Measurements from ENCODE around the gene HLTF. TPM values are rescaled to one million over a fixed set of nuclear protein-coding genes. Genes with fewer than 3 reads are reported as not detected.

HLTF gene
- polyA plus RNA-seq, 1 donor, result 19.3 TPM

GRCh38 chr3:149085828-149086231, 503 bp downstream of the HLTF start:
- DNase-seq, result no peak

GRCh38 chr3:149081772-149082171, 4.6 kb downstream of the HLTF start:
- no peak for DNase-seq

DNA sequence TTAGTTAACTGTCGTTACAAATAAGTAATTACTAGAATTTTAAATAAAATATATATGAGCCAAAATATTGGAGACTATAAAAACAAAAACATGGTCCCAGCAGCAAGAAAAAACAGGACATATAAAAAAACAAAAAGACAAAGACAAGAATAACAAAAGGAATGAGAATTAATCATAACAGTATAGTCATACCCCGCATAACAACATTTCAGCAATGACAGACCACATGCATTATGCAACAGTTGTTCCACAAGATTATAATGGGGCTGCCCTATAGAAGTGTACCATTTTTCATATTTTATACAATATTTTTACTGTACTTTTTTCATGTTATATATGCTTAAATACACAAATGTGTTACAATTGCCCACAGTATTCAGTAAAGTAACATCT, 5.6 kb downstream of the HLTF start:
- no peak for DNase-seq

- DNase-seq, result no peak
These were observed 6.2 kb downstream of the HLTF start for GRCh38 chr3:149080011-149080698.

DNA sequence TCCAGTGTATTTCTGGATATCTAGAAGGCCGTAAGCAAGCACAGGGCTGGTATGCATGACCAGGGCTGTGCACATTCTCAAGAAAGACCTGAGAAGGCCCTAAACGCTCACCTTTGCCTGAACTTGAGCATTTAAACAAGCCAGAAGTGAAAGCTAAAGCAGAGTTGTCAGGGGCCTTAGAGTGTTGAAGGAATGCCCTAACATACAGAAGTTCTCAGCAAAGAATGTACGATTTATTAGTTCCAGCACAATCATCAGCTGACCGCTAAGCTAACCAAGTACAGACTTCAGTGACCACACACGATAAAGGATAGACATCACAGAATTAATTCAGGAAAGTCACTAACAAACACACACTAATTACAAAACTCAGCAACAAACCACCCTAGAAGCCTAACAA, 8.7 kb downstream of the HLTF start:
- no peak for DNase-seq

- no peak for DNase-seq
These were observed 18.4 kb downstream of the HLTF start for GRCh38 chr3:149067883-149068282.

DNA sequence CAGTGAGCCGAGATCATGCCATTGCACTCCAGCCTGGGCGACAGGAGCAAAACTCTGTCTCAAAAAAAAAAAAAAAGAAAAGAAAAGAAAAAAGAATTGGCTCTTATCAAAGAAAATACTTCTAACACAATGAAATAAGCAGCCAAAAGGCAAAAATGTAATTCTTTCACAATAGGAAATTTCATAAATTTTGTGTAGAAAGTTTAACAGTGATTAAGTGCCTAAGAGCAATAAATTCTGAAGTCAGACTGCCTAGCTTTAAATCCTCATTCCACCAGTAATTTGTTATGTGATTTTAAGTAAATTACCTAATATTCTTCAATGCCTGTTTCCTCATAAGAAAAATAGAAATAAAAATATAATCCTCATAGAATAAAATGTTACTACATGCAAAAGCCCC, 24.6 kb downstream of the HLTF start:
- no peak for DNase-seq

GRCh38 chr3:149058602-149059001, 27.7 kb downstream of the HLTF start:
- no peak for DNase-seq

DNA sequence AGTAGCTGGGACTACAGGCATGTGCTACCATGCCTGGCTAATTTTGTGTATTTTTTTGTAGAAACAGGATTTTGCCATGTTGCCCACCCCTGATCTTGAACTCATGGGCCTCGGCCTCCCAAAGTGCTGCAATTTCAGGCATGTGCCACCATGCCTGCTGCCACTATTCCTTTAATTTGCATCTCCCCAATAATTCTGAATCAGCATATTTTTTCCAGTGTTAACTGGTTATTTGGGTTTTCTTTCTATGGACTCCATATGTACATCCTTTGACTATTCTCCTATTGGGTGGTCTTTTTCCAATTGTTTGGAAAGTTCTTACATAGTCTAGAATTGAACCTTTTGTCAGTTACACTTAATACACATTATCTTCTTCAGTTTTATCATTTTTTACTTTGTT, 28.1 kb downstream of the HLTF start:
- no peak for DNase-seq

DNA sequence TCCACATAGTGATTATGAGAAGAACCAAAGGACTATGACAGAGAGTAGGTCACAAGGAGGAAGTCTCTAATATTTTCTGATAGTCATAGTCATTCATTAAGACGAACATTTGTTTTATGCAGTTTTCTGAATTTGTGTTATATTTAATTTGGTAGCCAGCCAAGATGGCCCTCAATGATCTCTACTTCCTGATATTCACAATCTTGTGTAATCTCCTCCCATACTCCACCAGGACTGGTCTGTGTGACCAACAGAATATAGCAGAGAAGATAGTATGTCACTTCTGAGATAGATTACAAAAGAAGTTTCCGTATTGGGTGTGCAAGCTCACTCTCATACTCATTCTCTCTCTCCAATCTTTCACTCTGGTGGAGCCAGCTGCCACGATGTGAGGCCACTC, 30.8 kb downstream of the HLTF start:
- DNase-seq, result no peak

GRCh38 chr3:149044339-149045083, 41.8 kb downstream of the HLTF start:
- DNase-seq, result no peak

GRCh38 chr3:149042789-149043386, 43.4 kb downstream of the HLTF start:
- DNase-seq, result no peak

GRCh38 chr3:149038322-149038721, 48.0 kb downstream of the HLTF start:
- no peak for DNase-seq

DNA sequence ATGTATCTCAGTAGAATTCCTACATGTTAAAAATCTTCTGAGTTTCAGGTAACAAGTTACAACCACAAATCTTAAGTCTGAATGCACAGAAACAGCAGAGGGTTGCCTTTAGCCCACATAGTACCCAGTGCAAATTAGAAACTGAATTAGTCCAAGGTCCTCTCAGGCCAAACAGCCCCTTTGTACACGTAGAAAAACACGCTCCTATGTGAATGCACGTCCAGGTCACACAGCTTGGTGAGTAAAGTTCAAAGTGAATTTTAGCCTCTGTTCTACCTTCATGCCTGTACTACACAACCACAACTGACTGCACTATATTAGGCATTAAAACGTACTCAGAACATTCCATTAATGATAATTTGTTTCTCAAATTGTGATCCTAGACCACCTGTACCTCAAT, 48.6 kb downstream of the HLTF start:
- no peak for DNase-seq

- DNase-seq, result no peak
These were observed 55.2 kb downstream of the HLTF start for GRCh38 chr3:149031096-149031495.

DNA sequence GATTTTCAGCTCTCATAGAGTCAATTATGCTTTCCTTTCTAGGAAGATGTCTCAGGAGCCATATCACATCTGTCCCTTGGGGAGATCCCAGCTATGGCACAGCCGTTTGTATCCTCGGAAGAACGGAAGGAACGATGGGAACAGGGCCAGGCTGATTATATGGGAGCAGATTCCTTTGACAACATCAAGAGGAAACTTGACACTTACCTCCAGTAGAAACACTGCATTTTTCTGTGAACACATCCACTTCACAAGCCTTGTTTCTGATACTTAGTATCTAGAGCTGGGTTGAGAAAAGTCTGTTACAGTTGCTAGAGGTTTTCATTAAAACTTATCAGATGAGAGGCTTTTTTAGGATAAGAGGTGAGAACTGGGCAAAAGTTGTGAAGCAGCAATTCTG, 59.6 kb downstream of the HLTF start:
- no peak for DNase-seq

- DNase-seq, result no peak
These were observed 62.4 kb downstream of the HLTF start for GRCh38 chr3:149023951-149024350.

- DNase-seq, result no peak
These were observed 64.5 kb downstream of the HLTF start for GRCh38 chr3:149021830-149022229.

DNA sequence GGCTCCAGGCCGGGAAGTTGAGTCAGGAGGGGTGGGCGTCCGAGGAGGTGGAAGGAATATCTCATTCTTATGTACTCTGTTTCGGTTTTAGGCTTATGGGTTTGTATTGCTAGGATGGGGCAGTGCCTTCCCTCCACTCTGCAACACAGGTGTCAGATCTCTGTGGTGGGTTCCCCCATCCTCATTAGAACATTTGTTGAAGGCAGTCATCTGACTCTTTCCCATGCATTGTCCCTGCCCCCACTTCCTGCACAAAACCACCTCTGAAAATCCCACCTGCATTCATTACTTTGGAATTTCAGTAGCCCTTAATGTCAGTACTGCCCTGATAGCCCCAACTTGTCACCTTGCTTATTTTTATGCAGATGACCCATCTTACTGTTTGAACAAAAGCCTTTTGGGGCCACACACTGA, 65.5 kb downstream of the HLTF start:
- no peak for DNase-seq

GRCh38 chr3:149020196-149020838, 66.0 kb downstream of the HLTF start:
- DNase-seq, result no peak

DNA sequence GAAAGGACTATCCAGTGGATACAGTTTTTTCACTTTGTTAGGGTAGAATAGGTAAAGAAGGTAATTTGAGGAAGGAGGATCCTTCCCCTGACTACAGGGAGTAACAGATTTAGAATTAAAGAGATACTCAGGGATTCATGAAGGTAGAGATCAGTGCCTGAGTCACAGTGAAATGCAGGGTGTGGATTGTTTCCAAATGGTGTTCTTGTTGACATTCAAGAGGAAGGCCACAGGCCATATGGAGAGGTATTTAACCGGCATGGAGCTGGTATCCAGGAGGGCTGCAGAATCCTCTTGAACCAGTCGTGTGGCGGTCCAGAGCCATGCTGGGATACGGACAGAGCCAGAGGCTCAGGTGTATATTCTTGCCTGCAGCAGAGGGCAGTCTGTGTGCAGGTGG, 66.8 kb downstream of the HLTF start:
- DNase-seq, result no peak

DNA sequence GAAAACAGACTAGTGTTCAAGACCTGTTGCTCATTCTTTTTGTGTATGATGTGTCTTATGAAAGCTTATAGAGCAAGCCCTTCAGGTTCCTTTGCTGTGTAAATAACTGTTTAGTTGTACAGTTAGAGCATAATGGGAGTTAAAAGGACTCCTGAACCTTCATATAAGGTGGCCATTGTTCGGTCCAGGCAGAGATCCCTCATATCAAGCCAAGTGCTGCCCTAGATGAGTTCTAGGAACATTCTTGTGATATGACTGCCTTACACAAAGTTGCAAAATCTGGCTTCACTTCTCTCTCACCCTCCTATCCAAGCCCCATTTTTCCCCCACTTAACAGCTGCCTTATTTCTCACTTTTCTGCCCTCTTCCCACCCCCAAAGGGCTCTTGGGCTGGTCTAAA, 68.1 kb downstream of the HLTF start:
- DNase-seq, result no peak
